ENCODE data around the gene MICU1. TPM values are rescaled to one million over a fixed set of nuclear protein-coding genes. Genes with fewer than 3 reads are reported as not detected.

MICU1 gene
- total RNA-seq, 2 donors from 2014 or later = 30.9 to 36.0 TPM

DNA sequence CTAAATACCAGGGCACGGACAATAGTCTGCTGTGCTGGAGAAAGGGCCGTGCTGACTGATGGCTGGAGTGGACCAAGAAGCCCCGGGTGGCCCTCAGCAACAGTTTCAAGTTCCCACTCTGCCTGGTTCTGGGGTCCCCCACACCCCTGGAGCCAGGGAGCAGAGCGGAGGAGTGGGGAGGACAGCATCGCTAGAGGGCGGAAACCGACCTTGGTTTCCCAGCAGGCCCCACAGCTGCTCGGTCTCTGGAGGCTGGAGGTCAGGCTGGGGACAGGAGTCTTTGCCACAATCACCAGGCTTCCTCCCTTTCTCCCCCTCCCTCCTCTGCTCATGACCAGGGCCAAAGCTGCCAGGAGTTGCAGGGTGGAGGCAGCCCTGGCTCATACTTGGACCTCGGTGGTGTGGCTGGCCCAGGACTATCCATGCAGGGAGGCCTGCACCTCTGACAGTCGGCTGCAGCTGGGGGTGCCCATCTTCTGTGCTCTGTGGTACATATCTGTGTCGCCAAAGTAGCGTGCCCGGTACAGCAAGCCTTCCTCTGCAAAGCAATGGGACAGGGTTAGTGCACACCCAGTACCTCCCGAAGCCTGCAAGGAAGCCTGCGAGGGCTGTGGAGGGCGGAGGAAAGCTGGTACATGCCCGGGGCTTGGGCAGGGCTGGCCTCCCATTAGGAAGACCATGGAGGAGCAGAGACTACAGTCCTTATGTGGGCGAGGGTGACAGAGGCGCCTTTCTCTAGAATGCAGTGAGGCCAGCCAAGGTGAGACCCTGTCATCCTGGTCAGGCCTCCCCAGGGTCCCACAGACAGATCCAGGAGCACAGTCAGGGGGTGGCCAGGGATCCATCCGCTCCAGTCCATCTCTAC lies 290.3 kb downstream of the MICU1 start:
- TF ChIP-seq, protein P1, sequence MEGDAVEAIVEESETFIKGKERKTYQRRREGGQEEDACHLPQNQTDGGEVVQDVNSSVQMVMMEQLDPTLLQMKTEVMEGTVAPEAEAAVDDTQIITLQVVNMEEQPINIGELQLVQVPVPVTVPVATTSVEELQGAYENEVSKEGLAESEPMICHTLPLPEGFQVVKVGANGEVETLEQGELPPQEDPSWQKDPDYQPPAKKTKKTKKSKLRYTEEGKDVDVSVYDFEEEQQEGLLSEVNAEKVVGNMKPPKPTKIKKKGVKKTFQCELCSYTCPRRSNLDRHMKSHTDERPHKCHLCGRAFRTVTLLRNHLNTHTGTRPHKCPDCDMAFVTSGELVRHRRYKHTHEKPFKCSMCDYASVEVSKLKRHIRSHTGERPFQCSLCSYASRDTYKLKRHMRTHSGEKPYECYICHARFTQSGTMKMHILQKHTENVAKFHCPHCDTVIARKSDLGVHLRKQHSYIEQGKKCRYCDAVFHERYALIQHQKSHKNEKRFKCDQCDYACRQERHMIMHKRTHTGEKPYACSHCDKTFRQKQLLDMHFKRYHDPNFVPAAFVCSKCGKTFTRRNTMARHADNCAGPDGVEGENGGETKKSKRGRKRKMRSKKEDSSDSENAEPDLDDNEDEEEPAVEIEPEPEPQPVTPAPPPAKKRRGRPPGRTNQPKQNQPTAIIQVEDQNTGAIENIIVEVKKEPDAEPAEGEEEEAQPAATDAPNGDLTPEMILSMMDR (IDR thresholded peaks at IDR 0.05) = peak in 1 of 2 donors; percentile 42
- peaks cover 26% of the 10 kb centered on the region for H3K36me3 ChIP-seq
- DNase-seq (ENCODE audit: low spot score) = peak; percentile 83
- no peaks in the 10 kb centered on the region for H3K27me3 ChIP-seq
- H3K9me3 ChIP-seq = no peaks in the 10 kb centered on the region
- H3K4me3 ChIP-seq = no peak overlapping the region
- H3K4me1 ChIP-seq = peaks cover 0 to 73% of the 10 kb centered on the region in 2 donors
- H3K27ac ChIP-seq = peak overlapping the region; percentile 87 to 94

DNA sequence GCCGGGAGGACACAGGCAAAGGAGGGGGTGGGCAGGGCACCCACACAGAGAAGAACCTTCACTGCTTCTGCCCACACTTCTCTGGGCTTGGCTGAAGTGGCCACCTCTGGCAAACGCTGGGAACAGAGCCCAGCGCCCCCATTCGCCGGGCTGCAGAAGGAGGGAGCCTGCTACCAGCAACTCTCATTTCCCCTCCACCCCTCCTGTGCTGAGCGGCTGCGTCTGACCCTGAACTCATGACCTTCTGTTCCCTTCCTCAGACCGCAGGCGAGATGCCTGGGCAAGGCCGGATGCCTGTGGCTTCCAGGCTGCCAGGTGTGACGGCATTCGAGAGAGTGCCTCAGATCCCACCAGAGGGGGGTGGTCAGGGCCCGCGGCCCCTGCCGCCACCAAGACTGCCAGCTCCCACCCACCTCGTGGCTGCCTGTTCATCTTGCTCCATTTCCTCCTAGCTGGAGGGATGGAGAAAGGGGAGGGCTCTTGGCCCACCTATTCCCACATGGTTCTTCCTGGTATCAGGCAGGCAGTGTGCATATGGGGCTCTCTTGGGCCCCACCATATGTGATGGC lies 291.0 kb downstream of the MICU1 start:
- H3K4me3 ChIP-seq = no peak overlapping the region
- peak; percentile 94 for DNase-seq (ENCODE audit: low spot score)
- H3K9me3 ChIP-seq = no peaks in the 10 kb centered on the region
- H3K4me1 ChIP-seq = peaks cover 0 to 67% of the 10 kb centered on the region in 2 donors
- H3K36me3 ChIP-seq = peaks cover 22% of the 10 kb centered on the region
- no peaks in the 10 kb centered on the region for H3K27me3 ChIP-seq
- TF ChIP-seq, protein P1 (IDR thresholded peaks at IDR 0.05) = no peak
- peak overlapping the region; percentile 87 to 94 for H3K27ac ChIP-seq

DNA sequence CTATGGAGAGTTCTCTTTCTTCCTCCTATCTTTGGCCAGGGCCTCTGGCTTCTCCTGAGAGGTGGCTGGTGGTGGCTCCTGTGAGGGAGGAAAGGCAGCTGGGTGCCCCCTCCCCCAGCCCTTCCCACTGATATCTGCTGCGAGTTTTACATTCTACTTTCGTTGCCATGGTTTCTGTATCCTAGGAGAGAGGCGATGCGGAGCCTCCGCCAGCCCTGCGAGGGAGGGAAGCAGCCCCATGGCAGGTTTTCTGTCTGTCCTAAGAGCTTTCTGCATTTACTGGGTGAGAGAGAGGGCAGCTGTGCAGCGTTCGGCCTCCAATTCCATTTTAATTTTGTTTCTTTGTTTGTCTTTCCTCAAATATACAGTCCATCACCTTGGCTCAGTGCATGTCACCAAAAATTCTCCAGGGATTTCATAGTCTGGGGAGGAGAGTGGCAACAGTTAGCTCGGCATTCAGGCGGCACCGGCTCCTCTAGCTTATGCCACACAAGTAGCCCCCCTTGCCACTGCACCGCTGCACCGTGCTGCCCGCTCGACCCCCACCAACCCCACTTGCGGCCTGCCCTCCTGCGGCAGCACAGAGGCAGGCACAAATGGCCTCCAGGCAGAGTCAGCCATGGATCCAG lies 291.6 kb downstream of the MICU1 start:
- Histone ChIP-seq H3K36me3 (peaks cover 22% of the 10 kb centered on the region), H3K4me1 (peaks cover 0 to 73% of the 10 kb centered on the region in 2 donors), H3K9me3 (no peaks in the 10 kb centered on the region), H3K27me3 (no peaks in the 10 kb centered on the region), H3K27ac (peak overlapping the region; percentile 87 to 94), H3K4me3 (no peak overlapping the region)
- TF ChIP-seq, protein P1 (IDR thresholded peaks at IDR 0.05) = no peak
- DNase-seq (ENCODE audit: low spot score) = no peak

DNA sequence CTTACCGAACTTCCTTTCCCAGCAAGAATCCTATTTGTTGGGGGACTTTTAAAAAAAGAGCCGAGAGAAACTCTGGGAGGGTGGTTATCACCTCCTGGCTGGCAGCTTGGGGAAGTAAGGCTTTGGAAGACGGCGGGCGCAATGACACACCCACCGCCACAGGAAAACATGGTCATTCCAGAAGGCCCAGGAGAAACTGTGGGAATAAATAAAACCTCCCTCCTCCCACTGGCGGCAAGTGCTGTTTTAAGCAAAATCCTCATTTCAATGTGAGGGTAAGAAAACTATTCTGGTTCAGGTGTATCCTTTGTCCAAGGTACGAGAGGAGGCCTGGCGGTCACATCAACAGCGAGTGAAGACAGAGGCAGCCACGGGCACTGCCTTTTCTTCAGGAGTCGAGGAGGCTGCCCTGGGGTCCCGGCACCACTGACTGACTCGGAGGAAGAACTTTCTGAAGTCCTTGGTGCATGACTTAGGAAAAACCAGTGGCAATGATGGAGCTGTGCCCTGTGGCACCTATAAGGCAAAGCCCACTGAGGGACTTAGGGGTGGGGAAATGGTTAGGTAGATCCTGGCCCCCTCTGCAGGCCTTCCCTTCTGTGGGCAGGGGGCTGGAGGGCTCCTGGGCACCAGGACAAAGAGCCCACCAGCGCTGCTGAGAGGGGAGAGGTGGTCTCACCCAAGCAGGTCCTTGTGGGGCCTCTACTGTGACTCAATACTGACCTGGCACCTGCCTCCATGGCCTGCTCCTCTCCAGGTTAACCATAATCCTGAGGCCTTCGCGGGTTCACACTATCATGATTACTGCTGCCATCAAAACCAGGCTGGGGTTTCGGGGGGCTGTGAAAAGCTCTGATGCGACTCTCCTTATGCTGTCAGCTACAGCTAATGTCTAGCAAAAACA lies 292.5 kb downstream of the MICU1 start:
- Histone ChIP-seq H3K4me3 (no peak overlapping the region), H3K27me3 (no peaks in the 10 kb centered on the region), H3K9me3 (no peaks in the 10 kb centered on the region), H3K36me3 (peaks cover 12% of the 10 kb centered on the region), H3K27ac (peak overlapping the region; percentile 87 to 94), H3K4me1 (peaks cover 0 to 83% of the 10 kb centered on the region in 2 donors)
- TF ChIP-seq, protein P1 (IDR thresholded peaks at IDR 0.05) = no peak
- no peak for DNase-seq (ENCODE audit: low spot score)

DNA sequence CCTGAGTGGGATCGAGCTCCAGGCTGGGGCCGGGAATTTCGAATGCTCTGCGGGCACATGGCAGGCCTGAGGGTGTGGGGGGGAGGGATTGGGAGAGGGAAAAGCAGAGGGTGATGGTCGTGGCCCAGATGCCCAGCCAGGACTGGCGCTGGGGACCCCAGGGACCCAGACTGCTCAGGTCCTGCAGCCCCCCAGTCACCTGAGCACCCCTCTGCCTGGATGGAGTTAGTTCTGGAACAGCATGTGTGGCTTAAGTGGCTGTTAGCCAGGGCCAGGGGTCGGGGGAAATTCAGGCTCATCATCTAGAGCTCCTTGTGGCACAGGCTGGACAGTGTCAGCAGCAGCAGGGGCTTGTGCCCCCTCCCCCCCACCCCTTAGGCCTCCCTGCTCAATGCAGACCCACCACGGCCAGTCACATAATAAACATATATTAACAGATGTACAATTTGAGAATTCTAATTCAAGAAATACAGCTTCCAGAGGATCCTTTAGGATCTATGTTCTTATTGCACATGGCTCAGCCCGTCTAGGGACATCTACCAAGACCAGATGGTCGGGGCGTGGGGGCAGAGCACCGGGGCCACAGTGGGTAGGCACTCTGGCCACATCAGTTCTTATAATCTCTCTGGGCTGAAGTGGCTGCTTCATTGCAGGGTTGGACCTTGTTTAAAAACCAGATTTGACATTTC lies 293.3 kb downstream of the MICU1 start:
- Histone ChIP-seq H3K36me3 (peaks cover 4% of the 10 kb centered on the region), H3K4me1 (peaks cover 0 to 91% of the 10 kb centered on the region in 2 donors), H3K27me3 (no peaks in the 10 kb centered on the region), H3K9me3 (no peaks in the 10 kb centered on the region), H3K4me3 (peak overlapping the region in 1 of 2 donors; percentile 10), H3K27ac (peak overlapping the region; percentile 87 to 94)
- no peak for DNase-seq (ENCODE audit: low spot score)
- TF ChIP-seq, protein P1 (IDR thresholded peaks at IDR 0.05) = no peak
